ENCODE results near the gene CDH10. TPM values are rescaled to one million over a fixed set of nuclear protein-coding genes. Genes with fewer than 3 reads are reported as not detected.

CDH10 gene
- total RNA-seq, 4 donors from 2014 or later: 0.09 TPM; not detected in 3

DNA sequence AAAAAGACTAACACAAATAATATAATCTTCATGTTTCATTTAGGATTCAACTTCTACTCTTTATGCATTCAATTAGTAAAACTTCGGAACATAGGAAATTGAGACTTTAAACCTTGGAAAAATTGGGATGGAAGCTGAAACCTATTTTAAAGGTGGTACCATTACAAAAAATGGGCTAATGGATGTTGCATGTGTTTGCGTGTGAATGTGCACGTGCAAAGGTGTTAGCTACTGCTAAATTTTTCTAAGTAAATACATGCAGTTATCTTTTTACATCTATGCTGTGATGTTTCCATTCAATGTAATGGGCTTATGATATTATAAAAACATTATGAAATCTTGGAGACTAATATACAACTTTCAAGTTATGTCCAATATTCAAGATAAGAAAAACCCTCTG lies 134.8 kb downstream of the CDH10 start:
- DNase-seq: no peak
- Histone ChIP-seq H3K27me3 (no peaks in the 10 kb centered on the region), H3K27ac (no peak overlapping the region), H3K9me3 (no peaks in the 10 kb centered on the region), H3K4me3 (no peak overlapping the region), H3K4me1 (no peaks in the 10 kb centered on the region), H3K36me3 (no peaks in the 10 kb centered on the region)
- no peak for TF ChIP-seq POLR2A (IDR thresholded peaks at IDR 0.05)
- no peak for TF ChIP-seq CTCF (IDR thresholded peaks at IDR 0.05)
- WGBS, 2 donors: 38 to 89% methylated on average over 3 of the region's 3 CpGs
- intact Hi-C loops (cut with DNase I): no loop called here

GRCh38 chr5:24505258-24505657 lies 139.5 kb downstream of the CDH10 start:
- intact Hi-C loops (cut with DNase I): no loop called here
- TF ChIP-seq POLR2A (IDR thresholded peaks at IDR 0.05) (no peak), CTCF (IDR thresholded peaks at IDR 0.05) (no peak)
- Histone ChIP-seq H3K4me1 (no peaks in the 10 kb centered on the region), H3K36me3 (no peaks in the 10 kb centered on the region), H3K27ac (no peak overlapping the region), H3K27me3 (no peaks in the 10 kb centered on the region), H3K9me3 (peaks cover 0 to 10% (median 0%) of the 10 kb centered on the region in 3 donors), H3K4me3 (no peak overlapping the region)
- no peak for DNase-seq

- Histone ChIP-seq H3K4me3 (no peak overlapping the region), H3K4me1 (no peaks in the 10 kb centered on the region), H3K36me3 (no peaks in the 10 kb centered on the region), H3K27ac (no peak overlapping the region), H3K27me3 (no peaks in the 10 kb centered on the region), H3K9me3 (peaks cover 0 to 10% (median 0%) of the 10 kb centered on the region in 3 donors)
- intact Hi-C loops (cut with DNase I): no loop called here
- no peak for DNase-seq
- 28 to 45% methylated on average over 5 of the region's 5 CpGs for WGBS, 2 donors
- no peak for TF ChIP-seq CTCF (IDR thresholded peaks at IDR 0.05)
- TF ChIP-seq POLR2A (IDR thresholded peaks at IDR 0.05): no peak
Observed at GRCh38 chr5:24497591-24498157, 147.1 kb downstream of the CDH10 start.

DNA sequence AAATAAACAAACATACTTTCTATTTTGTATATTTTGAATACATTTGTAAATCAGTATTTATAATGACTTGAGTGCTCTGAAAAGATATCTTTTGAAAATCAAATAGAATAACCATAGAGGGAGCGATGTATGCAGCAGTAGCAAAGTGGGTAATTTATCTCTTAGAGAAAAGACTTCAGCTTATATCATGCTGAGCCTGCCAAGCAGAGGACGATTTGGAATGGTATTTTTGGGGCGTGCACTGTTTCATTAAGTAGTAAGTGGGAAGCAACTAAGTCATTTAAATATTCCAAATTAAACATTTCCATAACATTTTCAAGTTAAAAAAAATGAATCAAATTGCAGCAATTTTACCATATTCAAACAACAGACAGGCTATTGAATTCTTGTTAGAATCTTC lies 147.6 kb downstream of the CDH10 start:
- Histone ChIP-seq H3K4me1 (no peaks in the 10 kb centered on the region), H3K4me3 (no peak overlapping the region), H3K27me3 (no peaks in the 10 kb centered on the region), H3K27ac (no peak overlapping the region), H3K36me3 (no peaks in the 10 kb centered on the region), H3K9me3 (peaks cover 0 to 10% (median 0%) of the 10 kb centered on the region in 3 donors)
- DNase-seq: no peak
- TF ChIP-seq CTCF (IDR thresholded peaks at IDR 0.05) (no peak), POLR2A (IDR thresholded peaks at IDR 0.05) (no peak)
- 43 to 48% methylated on average over 3 of the region's 3 CpGs for WGBS, 2 donors
- intact Hi-C loops (cut with DNase I): no loop called here

GRCh38 chr5:24496268-24496667 lies 148.5 kb downstream of the CDH10 start:
- no peaks in the 10 kb centered on the region for H3K27me3 ChIP-seq
- intact Hi-C loops (cut with DNase I): no loop called here
- DNase-seq: no peak

More at GRCh38 chr5:24496268-24496667, 148.5 kb downstream of the CDH10 start:
- no peak for TF ChIP-seq POLR2A (IDR thresholded peaks at IDR 0.05)
- TF ChIP-seq CTCF (IDR thresholded peaks at IDR 0.05): no peak
- Histone ChIP-seq H3K27ac (no peak overlapping the region), H3K4me3 (no peak overlapping the region), H3K36me3 (no peaks in the 10 kb centered on the region), H3K9me3 (peaks cover 0 to 2% (median 0%) of the 10 kb centered on the region in 3 donors), H3K4me1 (no peaks in the 10 kb centered on the region)
- 21 to 33% methylated on average over 2 of the region's 2 CpGs for WGBS, 2 donors
